ENCODE measurements around the gene HOXA3. TPM values are rescaled to one million over a fixed set of nuclear protein-coding genes. Genes with fewer than 3 reads are reported as not detected.

The HOXA3 gene
- total RNA-seq, 1 donor from 2014 or later, result not detected

- H2AFZ ChIP-seq (replicated peaks), result no peak overlapping the region
- no peak overlapping the region for H3K9ac ChIP-seq
- Mint-ChIP-seq H3K4me1 (no peaks in the 10 kb centered on the region), H3K27me3 (ENCODE audit: insufficient read depth, low read depth) (peaks cover 4% of the 10 kb centered on the region), H3K4me3 (no peak overlapping the region), H3K9me3 (peaks cover 2% of the 10 kb centered on the region), H3K27ac (no peak overlapping the region), H3K36me3 (no peaks in the 10 kb centered on the region)
- no peaks in the 10 kb centered on the region for H3K9me3 ChIP-seq (ENCODE audit: low read depth)
- TF ChIP-seq EZH2 (IDR thresholded peaks at IDR 0.05), result no peak
- TF ChIP-seq CTCF (IDR thresholded peaks at IDR 0.05), result no peak
- no peak for TF ChIP-seq EZH2phosphoT487 (IDR thresholded peaks at IDR 0.05)
- no peak overlapping the region for H3K27ac ChIP-seq
- no peaks in the 10 kb centered on the region for H4K20me1 ChIP-seq (ENCODE audit: low read depth)
- H3K27me3 ChIP-seq, result peaks cover 12% of the 10 kb centered on the region
- no peaks in the 10 kb centered on the region for H3K79me2 ChIP-seq (ENCODE audit: low read depth)
- H3K36me3 ChIP-seq, result no peaks in the 10 kb centered on the region
- H3K4me3 ChIP-seq, result no peak overlapping the region
- no peak overlapping the region for H3K4me2 ChIP-seq
- H3F3A ChIP-seq (ENCODE audit: low read depth), result peaks cover 7% of the 10 kb centered on the region
- H3K4me1 ChIP-seq, result peaks cover 8% of the 10 kb centered on the region
- DNase-seq (ENCODE audit: low spot score), result no peak
Measured at GRCh38 chr7:27078616-27079233, 73.7 kb downstream of the HOXA3 start.

- peaks cover 2% of the 10 kb centered on the region for H3K27me3 Mint-ChIP-seq (ENCODE audit: insufficient read depth, low read depth)
- H3K27ac Mint-ChIP-seq, result no peak overlapping the region
Measured at GRCh38 chr7:27073076-27073475, 79.3 kb downstream of the HOXA3 start.

GRCh38 chr7:27071622-27072390 is 80.6 kb downstream of the HOXA3 start:
- H3K27ac Mint-ChIP-seq, result no peak overlapping the region
- H3K4me1 Mint-ChIP-seq, result peaks cover 8% of the 10 kb centered on the region
- no peak overlapping the region for H3K4me3 Mint-ChIP-seq
- no peaks in the 10 kb centered on the region for H3F3A ChIP-seq (ENCODE audit: low read depth)
- H4K20me1 ChIP-seq (ENCODE audit: low read depth), result no peaks in the 10 kb centered on the region
- no peaks in the 10 kb centered on the region for H3K9me3 ChIP-seq (ENCODE audit: low read depth)
- H2AFZ ChIP-seq (replicated peaks), result no peak overlapping the region
- H3K9ac ChIP-seq, result no peak overlapping the region
- TF ChIP-seq CTCF (IDR thresholded peaks at IDR 0.05) (no peak), EZH2 (IDR thresholded peaks at IDR 0.05) (no peak), EZH2phosphoT487 (IDR thresholded peaks at IDR 0.05) (no peak)
- H3K27me3 ChIP-seq, result no peaks in the 10 kb centered on the region
- no peak overlapping the region for H3K4me3 ChIP-seq
- DNase-seq (ENCODE audit: low spot score), result no peak
- no peak overlapping the region for H3K27ac ChIP-seq
- no peaks in the 10 kb centered on the region for H3K36me3 ChIP-seq
- H3K27me3 Mint-ChIP-seq (ENCODE audit: insufficient read depth, low read depth), result peaks cover 2% of the 10 kb centered on the region
- H3K36me3 Mint-ChIP-seq, result no peaks in the 10 kb centered on the region
- peaks cover 2% of the 10 kb centered on the region for H3K9me3 Mint-ChIP-seq
- H3K4me1 ChIP-seq, result no peaks in the 10 kb centered on the region
- no peaks in the 10 kb centered on the region for H3K79me2 ChIP-seq (ENCODE audit: low read depth)
- H3K4me2 ChIP-seq, result no peak overlapping the region

More at GRCh38 chr7:27073076-27073475, 79.3 kb downstream of the HOXA3 start:
- H3K27me3 ChIP-seq, result no peaks in the 10 kb centered on the region
- DNase-seq (ENCODE audit: low spot score), result no peak
- no peaks in the 10 kb centered on the region for H3K79me2 ChIP-seq (ENCODE audit: low read depth)
- no peak overlapping the region for H3K4me3 Mint-ChIP-seq
- peaks cover 2% of the 10 kb centered on the region for H3K9me3 Mint-ChIP-seq
- H3F3A ChIP-seq (ENCODE audit: low read depth), result no peaks in the 10 kb centered on the region
- H3K4me2 ChIP-seq, result no peak overlapping the region
- H4K20me1 ChIP-seq (ENCODE audit: low read depth), result no peaks in the 10 kb centered on the region
- TF ChIP-seq CTCF (IDR thresholded peaks at IDR 0.05), result no peak
- no peak for TF ChIP-seq EZH2phosphoT487 (IDR thresholded peaks at IDR 0.05)
- no peak for TF ChIP-seq EZH2 (IDR thresholded peaks at IDR 0.05)
- no peaks in the 10 kb centered on the region for H3K36me3 Mint-ChIP-seq
- H3K36me3 ChIP-seq, result no peaks in the 10 kb centered on the region
- H3K4me1 ChIP-seq, result no peaks in the 10 kb centered on the region
- H3K9ac ChIP-seq, result no peak overlapping the region
- no peak overlapping the region for H2AFZ ChIP-seq (replicated peaks)
- H3K4me3 ChIP-seq, result no peak overlapping the region
- H3K9me3 ChIP-seq (ENCODE audit: low read depth), result no peaks in the 10 kb centered on the region
- H3K27ac ChIP-seq, result no peak overlapping the region
- H3K4me1 Mint-ChIP-seq, result peaks cover 8% of the 10 kb centered on the region

All from neural progenitor cell (in vitro differentiated cells).